ENCODE results near the gene PYCR2.
"Not testable (repeated sequence)": the region's sequence is repeated elsewhere in the genome, so short reads cannot be mapped to it uniquely, and the experiment has no call there.

The PYCR2 gene

DNA sequence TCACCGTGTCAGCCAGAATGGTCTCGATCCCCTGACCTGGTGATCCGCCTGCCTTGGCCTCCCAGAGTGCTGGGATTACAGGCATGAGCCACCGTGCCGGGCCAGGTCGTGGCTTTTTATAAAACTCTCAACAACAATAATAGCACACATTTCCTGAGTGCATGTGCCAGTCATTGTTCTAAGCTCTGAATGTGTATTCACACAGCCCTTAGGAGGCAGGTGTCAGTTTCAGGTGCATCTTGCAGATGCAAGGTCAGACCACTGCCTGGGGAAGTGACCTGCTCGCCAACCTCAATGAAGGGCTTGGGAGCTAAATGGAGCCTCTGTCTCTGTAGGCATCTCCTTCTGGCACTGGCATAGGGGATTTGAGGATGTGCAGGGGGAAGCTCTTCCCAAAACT is 18.5 kb upstream of the PYCR2 start:
- DNase-seq (ENCODE audit: low read depth in 2 of 2), result no peak

DNA sequence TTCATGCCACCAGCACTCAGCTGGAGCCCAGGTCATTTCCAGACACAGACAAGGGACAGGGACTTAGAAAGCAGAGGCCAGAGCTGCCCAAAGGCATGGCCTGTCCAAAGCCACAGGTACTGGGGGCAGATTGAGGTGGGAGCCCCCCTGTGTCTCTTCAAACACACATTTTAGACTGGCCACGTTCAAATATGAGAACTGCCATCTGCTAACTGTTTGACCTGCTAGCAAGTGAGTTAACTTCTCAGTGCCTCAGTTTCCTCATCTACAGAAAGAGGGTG is 17.8 kb upstream of the PYCR2 start:
- no peak for DNase-seq (ENCODE audit: low read depth in 2 of 2)

DNA sequence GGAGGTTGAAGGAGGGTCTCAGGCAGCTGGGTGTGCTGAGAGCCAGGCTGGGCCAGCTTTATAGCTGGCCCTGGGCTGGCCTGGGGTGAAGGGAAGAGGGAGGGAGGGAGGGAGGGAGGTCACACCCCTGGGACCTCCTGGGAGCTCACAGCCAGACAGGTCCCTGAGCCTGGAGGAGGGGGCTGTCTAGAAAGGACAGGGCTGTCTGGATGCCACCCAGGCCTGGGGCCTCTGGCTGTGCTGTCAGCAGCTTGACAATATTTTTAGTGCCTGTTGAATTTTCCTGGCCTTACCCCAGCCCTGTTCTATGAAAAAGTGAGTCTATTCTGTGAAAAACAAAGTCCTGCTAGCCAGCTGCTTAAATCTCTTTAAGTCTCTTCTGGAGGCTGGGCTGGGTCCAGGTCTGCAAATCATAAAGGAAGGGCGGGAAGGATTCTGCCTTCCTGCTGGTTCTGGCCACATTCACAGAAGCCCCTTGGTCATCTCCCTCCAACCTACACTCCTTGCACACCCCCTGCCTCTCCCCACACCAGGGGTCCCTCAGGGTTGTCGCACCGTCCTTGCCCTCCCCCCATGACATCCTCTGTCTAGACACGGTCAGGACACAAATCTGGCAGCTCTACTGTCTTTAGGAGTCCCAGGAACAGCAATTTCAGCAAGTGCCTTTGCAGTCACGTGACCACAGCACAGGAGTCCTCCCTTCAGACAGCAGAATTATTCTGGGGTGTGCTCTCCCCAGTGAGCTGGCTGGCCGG is 17.3 kb upstream of the PYCR2 start, which contains the start of gene LEFTY2:
TSS of gene LEFTY2 (minus strand) at position 34 of the 755 bp plus-strand sequence. CDS start 80 bp downstream, outside the sequence.
- DNase-seq (ENCODE audit: low read depth in 2 of 2), result no peak

DNA sequence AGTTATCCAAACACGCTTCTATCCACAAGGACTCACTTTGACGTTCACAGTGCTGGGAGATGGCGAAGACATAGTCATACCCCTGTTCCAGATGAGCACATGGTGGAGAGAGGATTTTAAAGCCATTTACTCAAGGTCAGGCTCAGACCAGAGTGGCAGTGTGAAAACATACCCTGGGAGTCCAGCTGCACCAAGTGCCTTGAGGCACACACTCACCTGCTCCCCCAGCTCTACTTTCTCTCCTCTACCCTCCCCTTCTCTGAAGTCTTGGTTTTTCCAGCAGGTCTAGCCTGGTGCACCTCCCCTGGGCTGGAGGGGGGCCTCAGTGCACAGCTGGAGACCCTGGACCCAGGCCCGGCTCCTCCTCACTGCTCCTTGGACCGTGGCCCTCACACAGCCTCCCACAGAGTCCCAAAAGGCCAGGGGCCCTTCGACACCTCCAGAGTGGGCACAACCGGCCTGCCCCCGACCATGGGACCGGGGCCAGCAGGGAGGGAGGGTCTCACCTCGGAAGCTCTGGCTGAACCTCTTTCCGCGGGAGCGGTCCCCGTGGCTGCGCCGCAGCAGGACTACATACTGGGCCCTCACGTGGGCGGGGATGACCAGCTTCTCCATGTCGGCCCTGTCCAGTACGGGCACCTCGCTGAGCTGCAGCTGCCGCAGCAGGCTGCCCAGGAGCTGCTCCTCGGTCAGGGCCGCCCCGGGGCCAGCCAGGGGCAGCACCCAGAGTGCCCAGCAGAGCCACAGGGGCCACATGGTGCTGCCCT is 16.5 kb upstream of the PYCR2 start:
- no peak for DNase-seq (ENCODE audit: low read depth in 2 of 2)

DNA sequence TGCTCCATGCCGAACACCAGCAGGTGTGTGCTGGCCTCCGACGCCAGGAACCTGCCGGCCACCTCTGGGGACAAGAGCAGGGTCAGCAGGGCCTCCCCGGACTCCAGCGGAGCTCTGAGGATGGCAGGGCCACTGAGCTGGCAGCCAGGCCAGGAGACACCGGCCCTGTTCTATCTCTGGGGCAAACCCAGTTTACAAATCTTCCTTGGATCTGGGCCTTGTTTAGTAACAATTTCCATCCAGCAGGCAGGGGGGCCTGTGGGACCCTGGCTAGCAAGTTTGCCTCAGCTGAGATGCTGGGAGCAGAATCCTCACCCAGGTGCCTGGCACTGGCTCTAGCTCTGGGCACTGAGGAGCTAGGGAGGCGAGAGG is 15.9 kb upstream of the PYCR2 start:
- not testable (repeated sequence) for DNase-seq (ENCODE audit: low read depth in 2 of 2)

DNA sequence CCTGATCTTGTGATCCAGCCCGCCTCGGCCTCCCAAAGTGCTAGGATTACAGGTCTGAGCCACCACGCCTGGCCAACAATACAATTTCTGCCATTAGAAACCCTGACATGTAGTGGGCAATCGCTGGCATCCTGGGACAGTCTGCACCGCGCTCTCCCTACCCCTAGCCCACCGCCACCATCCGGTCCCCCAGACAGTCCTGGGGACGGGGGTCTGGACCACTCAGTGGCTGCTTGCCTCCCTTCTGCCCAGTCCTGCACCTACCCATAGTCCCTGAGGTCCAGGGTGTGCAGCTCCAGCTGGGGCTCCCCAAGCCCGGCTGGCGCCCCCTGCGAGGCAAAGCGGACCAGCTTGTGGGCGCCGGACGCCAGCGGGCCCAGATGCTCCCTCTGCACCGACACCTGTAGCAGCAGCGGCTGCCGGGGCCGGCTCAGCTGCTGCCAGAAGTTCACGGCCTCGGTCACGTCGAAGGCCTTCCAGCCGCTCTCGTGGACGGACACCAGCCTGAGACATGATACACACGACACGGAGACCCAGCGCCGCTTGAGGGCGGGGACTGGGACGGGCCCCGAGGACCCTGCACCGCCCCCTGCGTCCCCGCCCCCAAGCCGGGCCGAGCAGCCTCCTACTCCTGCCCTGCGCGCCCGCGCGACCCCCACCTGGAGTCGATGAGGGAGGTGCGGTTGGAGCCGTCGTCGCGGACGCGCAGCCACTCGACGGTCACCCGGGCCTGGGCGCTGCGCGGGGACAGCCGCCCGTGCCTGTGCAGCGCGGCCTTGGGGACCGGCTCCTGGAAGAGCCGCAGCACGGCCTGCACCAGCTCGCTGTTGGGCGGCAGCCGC is 15.3 kb upstream of the PYCR2 start:
- not testable (repeated sequence) for DNase-seq (ENCODE audit: low read depth in 2 of 2)

DNA sequence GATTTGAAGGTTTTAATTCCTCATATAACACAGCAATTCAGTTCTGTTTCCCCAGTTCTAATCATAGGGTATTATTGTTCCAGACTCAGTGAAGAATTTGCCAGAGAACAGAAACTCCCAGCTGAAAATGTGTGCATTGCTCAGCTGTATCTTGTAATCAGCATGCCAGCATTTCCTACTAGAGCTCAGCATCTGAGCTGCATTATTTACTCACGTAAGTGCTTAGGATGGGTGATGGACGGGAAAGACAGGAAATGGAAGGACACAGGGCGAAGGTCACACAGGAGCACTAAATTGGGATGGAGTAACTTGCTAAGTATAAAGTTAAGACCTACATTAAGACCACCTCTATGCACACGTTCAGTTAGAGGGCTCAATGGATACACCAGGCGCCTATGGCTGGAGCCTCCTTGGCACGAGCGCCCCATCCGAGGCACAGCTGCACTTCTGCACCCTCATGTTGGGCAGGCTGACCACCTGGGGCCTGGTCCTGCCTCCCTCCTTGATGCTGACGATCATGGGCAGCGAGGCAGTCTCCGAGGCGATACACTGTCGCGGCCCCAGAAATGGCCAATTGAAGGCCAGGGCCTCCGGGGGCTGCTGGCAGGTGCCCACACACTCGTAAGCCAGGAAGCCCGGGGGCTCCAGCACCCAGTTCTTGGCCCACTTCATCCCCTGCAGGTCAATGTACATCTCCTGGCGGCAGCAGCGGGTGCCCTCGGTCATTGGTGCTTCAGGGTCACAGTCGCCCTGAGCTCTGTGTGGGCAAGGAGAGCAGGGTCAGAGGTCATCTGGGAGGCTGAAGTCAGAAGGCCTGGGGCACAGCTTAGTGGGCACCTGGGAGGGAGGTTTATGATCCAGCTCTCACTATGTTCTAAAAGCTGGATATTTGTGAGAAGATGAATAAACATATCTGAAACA is 13.3 kb upstream of the PYCR2 start:
- no peak for DNase-seq (ENCODE audit: low read depth in 2 of 2)

DNA sequence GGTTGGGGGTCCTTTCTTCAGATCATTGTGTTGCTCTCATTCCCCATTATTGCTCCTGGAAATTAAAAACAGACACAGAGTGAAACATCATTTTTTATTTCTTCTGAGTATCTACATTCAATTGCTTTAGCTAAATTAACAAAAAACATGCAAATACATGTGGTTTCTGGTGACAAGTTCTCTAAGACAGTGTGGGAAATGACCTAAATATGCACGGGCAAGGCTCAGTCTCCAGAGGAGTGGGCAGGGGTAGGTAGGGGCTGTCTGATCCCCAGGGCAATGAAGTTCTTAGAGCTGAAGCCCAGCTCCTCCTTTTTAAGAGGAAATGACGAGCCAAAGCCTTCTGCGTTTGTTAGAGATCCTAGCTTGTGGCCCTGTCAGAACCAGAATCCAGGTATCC is 12.5 kb upstream of the PYCR2 start:
- no peak for DNase-seq (ENCODE audit: low read depth in 2 of 2)

DNA sequence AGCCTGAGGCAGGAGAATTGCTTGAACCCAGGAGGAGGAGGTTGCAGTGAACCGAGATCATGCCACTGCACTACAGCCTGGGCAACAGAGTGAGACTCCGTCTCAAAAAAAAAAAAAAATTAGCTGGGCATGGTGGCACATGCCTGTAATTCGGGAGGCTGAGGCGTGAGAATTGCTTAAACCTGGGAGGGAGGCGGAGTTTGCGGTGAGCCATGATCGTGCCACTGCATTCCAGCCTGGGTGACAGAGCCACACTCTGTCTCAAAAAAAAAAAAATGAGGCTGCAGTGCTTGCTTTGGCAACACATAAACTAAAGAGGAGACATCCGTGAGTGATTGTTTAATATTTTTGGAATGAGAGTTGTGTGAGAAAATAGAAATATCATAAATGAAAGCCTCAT is 12.0 kb upstream of the PYCR2 start:
- DNase-seq (ENCODE audit: low read depth in 2 of 2), result not testable (repeated sequence)

DNA sequence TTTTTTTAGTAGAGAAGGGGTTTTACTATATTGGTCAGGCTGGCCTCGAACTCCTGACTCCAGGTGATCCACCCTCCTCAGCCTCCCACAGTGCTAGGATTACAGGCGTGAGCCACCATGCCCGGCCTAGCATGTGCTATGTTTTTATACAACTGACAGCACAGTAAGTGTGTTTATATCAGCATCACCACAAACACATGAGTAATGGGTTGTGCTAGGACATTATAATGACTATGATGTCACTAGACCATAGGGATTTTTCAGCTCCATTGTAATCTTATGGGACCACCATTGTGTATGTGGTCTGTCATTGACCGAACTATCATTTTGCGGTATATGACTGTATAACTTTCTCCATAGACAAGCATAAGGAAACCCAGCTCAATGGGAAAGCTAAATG is 10.7 kb upstream of the PYCR2 start:
- no peak for DNase-seq (ENCODE audit: low read depth in 2 of 2)

DNA sequence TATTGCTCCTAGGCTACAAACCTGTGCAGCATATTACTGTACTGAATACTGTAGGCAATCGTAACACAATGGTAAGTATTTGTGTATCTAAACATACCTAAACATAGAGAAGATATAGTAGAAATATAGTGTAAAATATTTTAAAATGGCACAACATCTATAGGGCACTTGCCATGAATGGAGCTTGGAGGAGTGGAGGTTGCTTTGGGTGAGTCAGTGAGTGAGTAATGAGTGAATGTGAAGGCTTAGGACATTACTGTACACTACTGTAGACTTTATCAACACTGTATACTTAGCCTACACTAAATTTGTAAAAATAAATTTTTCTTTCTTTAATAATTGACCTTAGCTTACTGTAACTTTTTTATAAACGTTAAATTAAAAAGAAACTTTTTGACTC is 9.0 kb upstream of the PYCR2 start:
- DNase-seq (ENCODE audit: low read depth in 2 of 2), result no peak

DNA sequence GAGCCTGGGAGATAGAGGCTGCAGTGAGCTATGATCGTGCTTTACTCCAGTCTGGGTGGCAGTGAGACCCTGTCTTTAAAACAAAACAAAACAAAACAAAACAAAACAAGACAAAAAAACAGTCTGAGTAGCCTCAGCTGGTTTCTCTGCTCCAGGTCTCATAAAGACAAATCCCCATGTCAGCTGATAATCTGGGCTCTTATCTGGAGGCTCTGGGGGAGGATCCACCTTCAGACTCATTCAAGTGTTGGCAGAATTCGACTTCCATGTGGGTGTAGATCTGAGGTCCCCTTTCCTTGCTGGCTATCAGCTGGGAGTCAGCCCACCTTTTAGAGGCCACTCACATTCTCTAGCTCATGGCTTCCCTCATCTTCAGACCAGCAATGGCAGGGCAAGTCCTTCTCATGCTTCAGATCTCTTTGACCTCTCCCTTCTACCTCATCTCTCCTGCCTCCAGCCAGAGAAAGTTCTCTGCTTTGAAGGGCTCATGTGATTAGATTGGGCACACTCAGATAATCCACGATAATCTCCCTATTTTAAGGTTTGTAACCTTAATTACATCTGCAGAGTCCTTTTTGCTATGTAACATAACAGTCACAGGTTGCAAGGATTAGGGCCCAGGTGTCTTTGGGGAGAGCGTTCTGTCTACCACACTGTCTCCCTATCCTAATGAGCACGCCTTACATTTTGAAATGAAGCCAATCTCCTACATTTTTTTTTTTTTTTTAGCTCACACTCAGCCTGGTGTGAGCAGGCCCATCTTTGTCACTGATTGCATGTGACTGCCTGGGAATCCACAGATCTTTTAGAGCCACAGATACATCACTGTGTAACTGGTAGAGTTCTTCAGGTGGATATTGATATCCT is 7.5 kb upstream of the PYCR2 start:
- DNase-seq (ENCODE audit: low read depth in 2 of 2), result no peak

DNA sequence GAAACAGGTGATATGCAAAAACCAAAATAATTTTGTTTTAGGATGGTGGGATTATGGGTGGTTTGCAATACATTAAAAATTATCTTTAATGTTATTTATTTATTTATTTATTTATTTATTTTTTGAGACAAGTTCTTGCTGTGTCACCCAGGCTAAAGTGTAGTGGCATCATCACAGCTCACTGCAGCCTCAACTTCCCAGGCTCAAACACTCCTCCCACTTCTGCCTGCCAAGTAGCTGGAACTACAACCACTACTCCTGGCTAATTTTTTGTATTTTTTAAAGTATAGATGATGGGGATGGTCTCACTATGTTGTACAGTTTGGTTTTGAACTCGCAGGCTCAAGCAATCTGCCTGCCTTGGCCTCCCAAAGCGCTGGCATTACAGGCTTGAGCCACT is 6.5 kb upstream of the PYCR2 start:
- DNase-seq (ENCODE audit: low read depth in 2 of 2), result no peak

DNA sequence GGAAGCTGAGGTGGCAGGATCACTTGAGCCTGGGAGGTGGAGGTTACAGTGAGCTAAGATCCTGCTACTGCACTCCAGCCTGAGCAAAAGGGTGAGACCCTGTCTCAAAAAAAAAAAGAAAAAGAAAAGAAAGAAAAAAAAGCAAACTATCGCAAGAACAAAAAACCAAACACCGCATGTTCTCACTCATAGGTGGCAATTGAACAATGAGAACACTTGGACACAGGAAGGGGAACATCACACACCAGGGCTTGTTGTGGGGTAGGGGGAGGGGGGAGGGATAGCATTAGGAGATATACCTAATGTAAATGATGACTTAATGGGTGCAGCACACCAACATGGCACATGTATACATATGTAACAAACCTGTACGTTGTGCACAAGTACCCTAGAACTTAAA is 5.4 kb upstream of the PYCR2 start:
- DNase-seq (ENCODE audit: low read depth in 2 of 2), result not testable (repeated sequence)

DNA sequence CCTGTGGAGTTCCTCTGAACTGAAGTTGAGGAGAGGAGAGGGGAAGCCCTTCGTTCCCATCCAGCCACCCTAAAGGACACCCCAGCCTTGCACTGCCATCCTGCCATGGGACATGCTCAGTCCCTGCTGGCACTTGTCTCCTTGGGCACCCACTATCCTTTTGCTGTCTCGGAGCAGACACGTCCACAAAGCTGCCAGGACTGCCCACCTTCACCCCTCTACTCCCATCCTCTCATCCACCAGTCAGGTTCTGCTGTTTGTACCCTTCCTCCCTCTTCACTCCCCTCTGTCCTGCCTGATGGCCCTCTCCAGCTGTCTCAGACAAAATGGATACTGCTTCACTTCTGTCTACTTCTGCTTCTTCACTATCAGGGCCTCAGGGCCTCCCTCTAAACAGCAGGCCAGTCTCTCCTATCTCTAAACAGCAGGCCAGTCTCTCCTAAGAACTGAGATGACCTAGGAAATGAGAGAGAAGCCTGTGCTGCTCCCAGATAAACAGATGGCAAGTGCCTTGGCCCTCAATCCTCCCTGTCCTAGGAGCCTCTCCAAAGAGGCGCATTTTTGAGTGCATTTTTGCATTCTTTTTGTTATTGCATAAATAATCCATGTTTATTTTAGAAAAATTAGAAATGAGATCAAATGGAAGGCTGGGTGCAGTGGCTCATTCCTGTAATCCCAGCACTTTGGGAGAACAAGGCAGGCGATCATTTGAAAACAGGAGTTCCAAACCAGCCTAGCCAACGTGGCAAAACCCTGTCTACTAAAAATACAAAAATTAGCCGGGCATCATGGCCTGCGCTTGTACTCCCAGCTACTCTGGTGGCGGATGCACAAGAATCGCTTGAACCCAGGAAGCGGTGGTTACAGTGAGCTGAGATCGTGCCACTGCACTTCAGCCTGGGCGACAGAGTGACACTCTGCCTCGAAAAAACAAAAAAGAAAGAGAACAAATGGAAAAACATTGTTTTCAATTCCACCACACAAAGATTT is 4.4 kb upstream of the PYCR2 start:
- DNase-seq (ENCODE audit: low read depth in 2 of 2), result no peak

DNA sequence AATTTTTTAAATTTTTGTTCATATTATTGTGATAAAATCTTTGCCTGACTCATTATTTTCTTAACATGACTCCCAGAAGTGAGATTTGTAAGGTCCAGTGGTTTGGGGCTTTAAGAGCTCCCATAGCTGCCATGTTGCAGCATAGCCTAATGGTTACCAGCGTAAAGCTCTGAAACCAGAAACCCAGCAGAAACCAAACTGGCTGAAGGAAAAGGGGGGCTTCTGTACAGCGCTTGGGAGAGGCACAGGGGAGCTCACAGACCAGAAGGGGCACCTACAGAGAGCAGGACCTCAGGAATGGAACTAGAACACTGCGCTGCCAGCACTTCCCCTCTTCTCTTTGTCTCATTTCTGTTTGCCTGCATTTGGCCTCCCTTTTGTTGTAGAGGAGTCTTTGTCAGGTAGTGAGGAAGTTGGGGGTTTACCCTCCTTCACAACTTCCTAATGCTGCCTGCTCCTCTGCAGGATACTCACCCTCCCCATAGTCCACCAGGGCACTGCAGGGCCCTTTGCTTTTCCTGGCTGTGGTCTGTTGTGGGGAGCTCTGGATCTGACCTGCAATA is 2.6 kb upstream of the PYCR2 start:
- DNase-seq (ENCODE audit: low read depth in 2 of 2), result no peak

DNA sequence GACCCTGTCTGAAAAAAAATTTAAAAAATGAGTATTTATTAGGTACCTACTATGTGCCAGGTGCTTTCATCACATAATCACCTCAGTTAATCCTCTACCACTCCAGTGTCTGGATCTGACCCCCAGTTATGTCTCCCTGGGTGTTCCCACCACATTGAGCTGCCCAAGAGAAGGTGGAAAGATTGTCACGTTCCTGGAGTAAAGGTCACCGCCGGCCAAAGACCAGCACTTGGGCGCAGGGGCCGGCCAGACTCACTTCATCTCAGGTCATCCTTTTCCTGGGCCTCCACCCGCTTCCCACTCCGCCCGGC is 714 bp downstream of the PYCR2 start:
- DNase-seq (ENCODE audit: low read depth in 2 of 2), result no peak

DNA sequence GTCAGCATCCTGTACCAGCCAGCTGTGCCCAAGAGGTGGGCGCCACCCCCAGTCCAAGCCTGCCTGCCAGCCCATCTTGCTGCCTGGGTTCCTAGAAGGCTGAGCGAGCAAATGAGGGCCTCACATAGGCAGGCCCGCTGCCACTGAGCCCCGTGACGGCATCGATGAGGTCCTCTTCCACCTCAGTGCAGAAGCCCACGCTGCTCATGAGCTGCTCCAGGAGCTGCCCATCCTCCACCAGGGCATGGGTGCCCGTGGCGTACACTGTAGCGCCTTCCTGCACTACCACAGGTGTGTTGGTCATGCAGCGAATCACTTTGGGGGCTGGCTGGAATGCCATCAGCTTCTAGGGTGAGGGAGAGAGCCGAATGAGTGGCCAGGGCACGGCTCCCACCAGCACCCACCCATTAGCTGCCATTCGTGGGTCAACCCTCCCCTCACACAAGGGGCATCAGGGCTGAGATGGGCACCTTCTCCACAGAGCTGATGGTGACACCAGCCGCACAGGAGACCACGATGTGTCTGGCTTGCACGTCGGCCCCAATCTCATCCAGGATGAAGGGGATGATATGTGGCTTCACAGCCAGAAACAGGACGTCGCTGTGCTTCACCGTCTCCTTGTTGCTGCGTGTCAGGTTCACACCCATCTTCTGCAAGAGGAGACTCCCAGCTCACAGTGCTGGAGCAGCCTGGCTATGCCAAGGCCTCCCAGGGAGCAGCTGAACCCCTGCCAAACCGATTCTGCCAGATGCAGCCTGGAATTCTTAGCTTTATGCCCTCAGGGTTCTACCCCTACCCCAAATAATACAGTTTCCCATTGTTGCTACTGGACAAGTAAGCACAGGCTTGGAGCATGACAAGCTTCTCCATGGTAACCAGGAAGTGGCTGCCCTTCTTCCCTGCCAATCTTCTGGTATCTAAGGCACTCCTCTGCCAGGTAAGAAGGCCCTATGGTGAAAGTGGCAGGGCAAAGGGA is 2.0 kb downstream of the PYCR2 start:
- DNase-seq (ENCODE audit: low read depth in 2 of 2), result no peak

Data from stimulated activated CD8-positive, alpha-beta memory T cell treated with anti-CD3 and anti-CD28 coated beads, Interleukin-2, amount 100 ng/mL, for 48 hours (primary cell).